ENCODE results near the gene AGAP2.

The AGAP2 gene

DNA sequence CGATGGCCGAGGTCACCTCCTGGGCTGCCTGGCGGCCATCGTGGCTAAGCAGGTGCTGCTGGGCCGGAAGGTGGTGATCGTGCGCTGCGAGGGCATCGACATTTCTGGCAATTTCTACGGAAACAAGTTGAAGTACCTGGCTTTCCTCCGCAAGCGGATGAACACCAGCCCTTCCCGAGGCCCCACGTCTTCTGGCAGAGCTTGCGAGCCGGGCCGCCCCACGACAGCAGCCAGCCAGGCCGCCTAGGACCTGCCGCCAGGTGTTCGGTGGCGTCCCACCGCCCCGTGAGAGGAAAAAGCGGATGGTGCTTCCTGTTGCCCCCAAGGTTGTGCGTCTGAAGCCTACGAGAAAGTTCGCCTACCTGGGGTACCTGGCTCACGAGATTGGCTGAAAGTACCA is 63.9 kb downstream of the AGAP2 start:
- ChIA-PET CTCF (interaction anchor here (1.0 kb wide), 1 partner anchor 17 kb away, joined by 3 read pairs; no protein-coding TSS in a partner anchor), POLR2A (no interaction called here)
- no peaks in the 10 kb centered on the region for H3K4me1 ChIP-seq (ENCODE audit: control insufficient read depth, insufficient read depth, low read length)
- no peak overlapping the region for H3K4me3 ChIP-seq (ENCODE audit: low read depth, low read length)
- TF ChIP-seq, protein P1, sequence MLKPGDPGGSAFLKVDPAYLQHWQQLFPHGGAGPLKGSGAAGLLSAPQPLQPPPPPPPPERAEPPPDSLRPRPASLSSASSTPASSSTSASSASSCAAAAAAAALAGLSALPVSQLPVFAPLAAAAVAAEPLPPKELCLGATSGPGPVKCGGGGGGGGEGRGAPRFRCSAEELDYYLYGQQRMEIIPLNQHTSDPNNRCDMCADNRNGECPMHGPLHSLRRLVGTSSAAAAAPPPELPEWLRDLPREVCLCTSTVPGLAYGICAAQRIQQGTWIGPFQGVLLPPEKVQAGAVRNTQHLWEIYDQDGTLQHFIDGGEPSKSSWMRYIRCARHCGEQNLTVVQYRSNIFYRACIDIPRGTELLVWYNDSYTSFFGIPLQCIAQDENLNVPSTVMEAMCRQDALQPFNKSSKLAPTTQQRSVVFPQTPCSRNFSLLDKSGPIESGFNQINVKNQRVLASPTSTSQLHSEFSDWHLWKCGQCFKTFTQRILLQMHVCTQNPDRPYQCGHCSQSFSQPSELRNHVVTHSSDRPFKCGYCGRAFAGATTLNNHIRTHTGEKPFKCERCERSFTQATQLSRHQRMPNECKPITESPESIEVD (tag by site-specific recombination; IDR thresholded peaks at IDR 0.05) = no peak
- TF ChIP-seq ZNF433 (tag by site-specific recombination; IDR thresholded peaks at IDR 0.05; ENCODE audit: low read depth) (no peak), ZFHX2 (tag by site-specific recombination; conservative IDR thresholded peaks at IDR 0.05) (no peak), ZNF600 (tag by site-specific recombination; IDR thresholded peaks at IDR 0.05) (no peak), ZNF174 (tag by site-specific recombination; IDR thresholded peaks at IDR 0.05) (no peak), ZNF155 (tag by site-specific recombination; IDR thresholded peaks at IDR 0.05) (no peak), ZNF423 (tag by site-specific recombination; IDR thresholded peaks at IDR 0.05) (no peak)
- TF ChIP-seq, protein P2, sequence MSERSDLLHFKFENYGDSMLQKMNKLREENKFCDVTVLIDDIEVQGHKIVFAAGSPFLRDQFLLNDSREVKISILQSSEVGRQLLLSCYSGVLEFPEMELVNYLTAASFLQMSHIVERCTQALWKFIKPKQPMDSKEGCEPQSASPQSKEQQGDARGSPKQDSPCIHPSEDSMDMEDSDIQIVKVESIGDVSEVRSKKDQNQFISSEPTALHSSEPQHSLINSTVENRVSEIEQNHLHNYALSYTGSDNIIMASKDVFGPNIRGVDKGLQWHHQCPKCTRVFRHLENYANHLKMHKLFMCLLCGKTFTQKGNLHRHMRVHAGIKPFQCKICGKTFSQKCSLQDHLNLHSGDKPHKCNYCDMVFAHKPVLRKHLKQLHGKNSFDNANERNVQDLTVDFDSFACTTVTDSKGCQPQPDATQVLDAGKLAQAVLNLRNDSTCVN (tag by site-specific recombination; optimal IDR thresholded peaks at IDR 0.05) = no peak
- TF ChIP-seq, protein P3, sequence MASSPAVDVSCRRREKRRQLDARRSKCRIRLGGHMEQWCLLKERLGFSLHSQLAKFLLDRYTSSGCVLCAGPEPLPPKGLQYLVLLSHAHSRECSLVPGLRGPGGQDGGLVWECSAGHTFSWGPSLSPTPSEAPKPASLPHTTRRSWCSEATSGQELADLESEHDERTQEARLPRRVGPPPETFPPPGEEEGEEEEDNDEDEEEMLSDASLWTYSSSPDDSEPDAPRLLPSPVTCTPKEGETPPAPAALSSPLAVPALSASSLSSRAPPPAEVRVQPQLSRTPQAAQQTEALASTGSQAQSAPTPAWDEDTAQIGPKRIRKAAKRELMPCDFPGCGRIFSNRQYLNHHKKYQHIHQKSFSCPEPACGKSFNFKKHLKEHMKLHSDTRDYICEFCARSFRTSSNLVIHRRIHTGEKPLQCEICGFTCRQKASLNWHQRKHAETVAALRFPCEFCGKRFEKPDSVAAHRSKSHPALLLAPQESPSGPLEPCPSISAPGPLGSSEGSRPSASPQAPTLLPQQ (tag by site-specific recombination; IDR thresholded peaks at IDR 0.05) = no peak
- H3K9me3 ChIP-seq (ENCODE audit: control insufficient read depth, insufficient read depth, low read depth, low read length) = no peaks in the 10 kb centered on the region
- H3K36me3 ChIP-seq (ENCODE audit: control insufficient read depth in 2 of 2, insufficient read depth in 1 of 2, low read length in 2 of 2) = no peaks in the 10 kb centered on the region
- no peak overlapping the region for H3K27ac ChIP-seq (ENCODE audit: extremely low read depth, low read depth, low read length)
